ENCODE data around the gene TMPRSS7. TPM values are rescaled to one million over a fixed set of nuclear protein-coding genes. Genes with fewer than 3 reads are reported as not detected.

The TMPRSS7 gene
- total RNA-seq, 1 donor from 2014 or later, result not detected

DNA sequence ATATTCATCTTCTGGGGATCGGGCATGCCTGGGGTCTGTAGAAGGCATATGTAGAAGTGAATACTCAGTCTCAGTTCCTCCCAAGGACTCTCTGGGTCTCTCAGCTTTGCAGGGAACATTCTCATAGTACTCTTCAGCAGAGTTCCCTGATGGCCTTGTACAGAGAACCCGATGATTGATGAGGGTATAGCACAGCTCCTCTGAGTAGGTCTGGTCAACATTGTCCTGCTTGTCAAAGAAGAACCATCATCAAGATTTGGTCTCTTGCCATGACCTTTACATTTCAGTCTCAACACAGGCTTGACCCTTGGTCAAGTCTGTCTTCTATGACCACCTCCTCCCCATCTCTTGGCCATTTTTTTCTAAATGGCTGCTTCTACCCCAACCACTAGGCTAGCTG lies 89.0 kb downstream of the TMPRSS7 start:
- TF ChIP-seq CTCF (IDR thresholded peaks at IDR 0.05), result no peak
- intact Hi-C loops (cut with DNase I), result no loop called here

DNA sequence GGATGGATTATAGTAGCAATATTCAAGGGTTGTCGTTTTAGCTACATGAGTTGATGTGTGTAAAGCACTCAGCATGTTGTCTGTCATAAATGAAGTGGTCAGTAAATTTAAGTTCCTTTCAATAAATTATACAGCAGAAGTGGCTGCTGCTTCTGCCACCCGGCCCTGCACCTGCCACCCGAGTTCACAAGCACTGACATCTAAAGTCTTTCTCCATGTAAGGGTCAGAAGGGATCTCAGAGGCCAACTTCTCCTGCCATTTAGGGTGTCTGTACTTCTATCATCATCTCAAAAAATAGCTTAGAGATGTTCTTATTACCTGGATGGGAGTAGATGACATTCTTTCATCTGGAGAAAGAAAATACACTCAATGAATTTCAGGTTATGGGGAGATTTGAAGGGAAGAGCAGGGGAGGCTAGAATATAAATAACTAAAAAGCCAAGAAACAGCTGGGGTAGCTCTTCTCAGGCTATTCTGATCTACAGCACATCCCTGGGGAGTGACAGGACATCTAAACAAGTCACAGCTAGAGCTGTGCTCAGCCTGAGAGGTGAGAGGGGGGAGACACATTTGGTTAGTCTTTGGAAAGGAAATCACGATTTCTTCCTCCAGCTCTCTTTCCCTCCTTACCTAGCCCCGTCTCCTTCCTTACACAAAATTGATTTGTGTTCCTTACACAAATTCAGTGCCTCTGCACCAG lies 90.5 kb downstream of the TMPRSS7 start:
- intact Hi-C loops (cut with DNase I), result no loop called here
- H3K9me3 ChIP-seq, result no peaks in the 10 kb centered on the region
- no peak for TF ChIP-seq CTCF (IDR thresholded peaks at IDR 0.05)

More for the DNA sequence above, 89.0 kb downstream of the TMPRSS7 start:
- Histone ChIP-seq H3K4me1 (no peaks in the 10 kb centered on the region), H3K27ac (no peak overlapping the region), H3K27me3 (no peaks in the 10 kb centered on the region), H3K4me3 (no peak overlapping the region), H3K9me3 (no peaks in the 10 kb centered on the region), H3K36me3 (no peaks in the 10 kb centered on the region)
- no peak for DNase-seq (ENCODE audit: low spot score in 2 of 2)

GRCh38 chr3:112126511-112126911 lies 92.0 kb downstream of the TMPRSS7 start:
- no peak for DNase-seq (ENCODE audit: low spot score in 2 of 2)
- no peak overlapping the region for H3K4me3 ChIP-seq
- no peaks in the 10 kb centered on the region for H3K9me3 ChIP-seq
- peaks cover 0 to 3% of the 10 kb centered on the region in 2 donors for H3K36me3 ChIP-seq
- no peaks in the 10 kb centered on the region for H3K4me1 ChIP-seq
- H3K27me3 ChIP-seq, result no peaks in the 10 kb centered on the region
- no peak for TF ChIP-seq CTCF (IDR thresholded peaks at IDR 0.05)
- H3K27ac ChIP-seq, result no peak overlapping the region
- intact Hi-C loops (cut with DNase I), result no loop called here

More for the DNA sequence above, 90.5 kb downstream of the TMPRSS7 start:
- Histone ChIP-seq H3K27ac (no peak overlapping the region), H3K4me1 (no peaks in the 10 kb centered on the region), H3K27me3 (no peaks in the 10 kb centered on the region), H3K36me3 (peaks cover 0 to 3% of the 10 kb centered on the region in 2 donors), H3K4me3 (no peak overlapping the region)
- DNase-seq (ENCODE audit: low spot score in 2 of 2), result no peak

DNA sequence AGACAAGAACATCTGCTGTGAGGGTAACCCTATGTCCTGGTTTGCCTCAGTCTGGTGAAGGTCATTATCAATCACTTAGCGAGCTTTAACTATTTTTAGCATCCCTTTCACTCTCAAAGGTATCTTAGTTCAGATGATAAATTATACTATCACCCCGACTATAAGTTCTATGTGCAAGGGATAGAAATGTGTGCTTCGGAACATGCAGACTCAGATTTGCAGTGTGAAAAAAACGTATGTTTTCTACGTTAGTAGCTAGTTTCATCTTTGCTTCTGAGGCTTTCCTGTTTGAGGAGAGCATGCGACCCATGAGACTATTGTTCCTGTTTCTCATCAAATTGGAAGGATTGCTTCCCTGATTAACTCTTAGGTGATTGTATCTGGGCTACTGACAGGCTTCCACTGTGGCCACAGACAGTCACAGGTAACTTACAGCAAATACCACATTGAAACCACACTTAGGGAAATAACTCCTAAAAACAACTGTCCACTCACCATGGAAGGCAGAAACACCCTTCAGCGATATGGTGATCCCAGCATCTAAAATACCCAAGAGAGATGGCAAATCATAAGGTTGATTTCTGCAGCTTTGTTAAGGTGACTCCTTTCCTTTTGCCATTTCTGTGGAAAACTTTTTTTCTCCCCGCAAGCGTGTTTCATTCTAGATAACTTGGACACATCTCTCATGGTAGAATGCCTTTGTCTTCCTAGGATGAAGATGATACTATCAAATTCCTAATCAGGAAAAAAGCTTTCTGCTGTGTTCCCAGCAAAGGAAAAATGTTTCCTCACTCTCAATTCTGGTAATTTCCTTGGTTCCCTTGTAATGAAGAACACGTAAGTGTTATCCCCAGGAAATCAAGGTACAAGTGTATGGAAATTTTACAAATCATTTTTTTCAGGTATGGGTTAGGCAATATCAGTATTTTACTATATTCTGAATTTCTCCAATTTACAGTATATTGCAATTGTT lies 93.3 kb downstream of the TMPRSS7 start:
- H3K4me1 ChIP-seq, result no peaks in the 10 kb centered on the region
- no peak for DNase-seq (ENCODE audit: low spot score in 2 of 2)
- intact Hi-C loops (cut with DNase I), result no loop called here
- H3K4me3 ChIP-seq, result no peak overlapping the region
- no peaks in the 10 kb centered on the region for H3K9me3 ChIP-seq
- no peaks in the 10 kb centered on the region for H3K27me3 ChIP-seq
- peaks cover 0 to 3% of the 10 kb centered on the region in 2 donors for H3K36me3 ChIP-seq
- TF ChIP-seq CTCF (IDR thresholded peaks at IDR 0.05), result no peak
- H3K27ac ChIP-seq, result no peak overlapping the region

DNA sequence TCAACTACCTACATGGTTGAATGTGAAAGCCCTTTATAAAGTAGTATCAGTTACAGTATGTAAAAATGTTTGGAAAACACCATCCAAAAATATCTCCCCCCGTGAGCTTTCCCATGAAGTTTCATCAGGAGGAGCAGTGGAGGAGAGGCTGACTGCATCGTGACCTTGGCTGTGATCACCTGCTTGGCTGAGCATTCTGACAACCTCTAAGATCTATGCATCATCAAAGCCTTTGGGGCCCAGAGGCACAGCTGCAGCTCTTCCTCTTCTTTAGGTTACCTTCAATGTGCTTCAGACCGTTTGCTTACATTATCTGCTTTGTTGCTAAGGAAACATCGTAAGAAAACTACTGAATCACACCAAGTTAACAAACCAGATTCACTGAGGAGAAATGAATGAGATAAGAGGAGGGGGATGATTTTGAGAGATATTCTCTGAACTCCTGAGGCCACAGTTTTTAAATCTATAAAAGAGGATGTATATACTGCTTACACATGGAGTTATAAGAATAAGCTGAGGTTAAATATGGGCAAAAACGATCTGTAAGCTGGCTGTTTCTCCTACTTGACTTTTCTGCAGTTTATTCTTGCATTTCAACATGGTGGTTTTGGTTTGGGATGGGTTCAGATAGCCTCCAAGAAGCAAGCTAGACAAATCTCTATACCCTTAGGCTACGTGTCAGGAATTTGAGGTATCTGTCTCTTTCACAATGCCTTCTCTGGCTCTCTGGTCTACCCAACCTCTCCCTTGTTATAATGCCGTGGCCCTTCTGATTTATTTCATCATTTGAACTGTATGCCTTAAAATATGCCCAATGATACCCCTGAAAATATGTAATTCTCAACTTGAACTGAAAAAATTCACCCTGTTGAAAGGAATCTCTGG lies 94.5 kb downstream of the TMPRSS7 start:
- Histone ChIP-seq H3K27me3 (no peaks in the 10 kb centered on the region), H3K4me1 (no peaks in the 10 kb centered on the region), H3K9me3 (no peaks in the 10 kb centered on the region), H3K36me3 (peaks cover 0 to 3% of the 10 kb centered on the region in 2 donors), H3K27ac (no peak overlapping the region), H3K4me3 (no peak overlapping the region)
- intact Hi-C loops (cut with DNase I), result no loop called here
- no peak for DNase-seq (ENCODE audit: low spot score in 2 of 2)
- TF ChIP-seq CTCF (IDR thresholded peaks at IDR 0.05), result no peak

Data from ascending aorta (tissue), 2 donors.